ENCODE data around the gene DUSP16. TPM values are rescaled to one million over a fixed set of nuclear protein-coding genes. Genes with fewer than 3 reads are reported as not detected.
"Not testable (repeated sequence)": the region's sequence is repeated elsewhere in the genome, so short reads cannot be mapped to it uniquely, and the experiment has no call there.

The DUSP16 gene
- 31.8 TPM for total RNA-seq
- polyA plus RNA-seq: 11.1 TPM

- Histone ChIP-seq H3K4me1 (ENCODE audit: insufficient read depth) (no peaks in the 10 kb centered on the region), H3K36me3 (ENCODE audit: insufficient read depth) (no peaks in the 10 kb centered on the region)
Observed at GRCh38 chr12:12562585-12563261, at the start of gene DUSP16. DUSP16 (minus strand) TSS chr12:12562863; CDS start chr12:12521098, 41,765 bp downstream.

GRCh38 chr12:12612358-12612757 is 49.7 kb upstream of the DUSP16 start:
- Histone ChIP-seq H3K36me3 (ENCODE audit: insufficient read depth) (no peaks in the 10 kb centered on the region), H3K27ac (ENCODE audit: low read depth) (peak overlapping the region; percentile 91), H3K4me3 (ENCODE audit: low read depth, low read length) (peak overlapping the region; percentile 50), H3K4me1 (ENCODE audit: insufficient read depth) (peaks cover 2% of the 10 kb centered on the region)
- DNase-seq (ENCODE audit: extremely low spot score): no peak
- WGBS: under 1% methylated on average over 7 of the region's 7 CpGs

More at GRCh38 chr12:12562585-12563261, at the start of gene DUSP16:
- under 1% methylated on average over 59 of the region's 59 CpGs for WGBS
- Histone ChIP-seq H3K27ac (ENCODE audit: low read depth) (peak within 1 kb of the TSS; percentile 100), H3K4me3 (ENCODE audit: low read depth, low read length) (peak within 1 kb of the TSS; percentile 100)
- peak; percentile 94 for DNase-seq (ENCODE audit: extremely low spot score)

GRCh38 chr12:12611512-12612306 is 49.0 kb upstream of the DUSP16 start, which contains the start of gene CREBL2:
CREBL2 (plus strand) TSS chr12:12611876; CDS start chr12:12612173, 297 bp downstream.
- DNase-seq (ENCODE audit: extremely low spot score): peak; percentile 93
- under 1% methylated on average over 51 of the region's 51 CpGs for WGBS
- peak within 1 kb of the TSS; percentile 91 for H3K27ac ChIP-seq (ENCODE audit: low read depth)
- peaks cover 2% of the 10 kb centered on the region for H3K4me1 ChIP-seq (ENCODE audit: insufficient read depth)
- no peaks in the 10 kb centered on the region for H3K36me3 ChIP-seq (ENCODE audit: insufficient read depth)
- H3K4me3 ChIP-seq (ENCODE audit: low read depth, low read length): peak within 1 kb of the TSS; percentile 50

- Histone ChIP-seq H3K27ac (ENCODE audit: low read depth) (peak overlapping the region; percentile 89), H3K4me3 (ENCODE audit: low read depth, low read length) (no peak overlapping the region), H3K4me1 (ENCODE audit: insufficient read depth) (peaks cover 2% of the 10 kb centered on the region), H3K36me3 (ENCODE audit: insufficient read depth) (no peaks in the 10 kb centered on the region)
- DNase-seq (ENCODE audit: extremely low spot score): no peak
- 94% methylated on average over 4 of the region's 4 CpGs for WGBS
Observed at GRCh38 chr12:12610711-12611110, 48.0 kb upstream of the DUSP16 start.

GRCh38 chr12:12609692-12610091 is 47.0 kb upstream of the DUSP16 start:
- H3K27ac ChIP-seq (ENCODE audit: low read depth): no peak overlapping the region
- H3K36me3 ChIP-seq (ENCODE audit: insufficient read depth): no peaks in the 10 kb centered on the region
- DNase-seq (ENCODE audit: extremely low spot score): no peak
- WGBS: 98% methylated on average over 3 of the region's 3 CpGs
- H3K4me3 ChIP-seq (ENCODE audit: low read depth, low read length): no peak overlapping the region
- H3K4me1 ChIP-seq (ENCODE audit: insufficient read depth): peaks cover 2% of the 10 kb centered on the region

GRCh38 chr12:12608557-12608957 is 45.9 kb upstream of the DUSP16 start:
- no peaks in the 10 kb centered on the region for H3K36me3 ChIP-seq (ENCODE audit: insufficient read depth)
- H3K27ac ChIP-seq (ENCODE audit: low read depth): no peak overlapping the region
- WGBS: 82% methylated on average over 1 of the region's 1 CpG
- H3K4me3 ChIP-seq (ENCODE audit: low read depth, low read length): no peak overlapping the region
- no peaks in the 10 kb centered on the region for H3K4me1 ChIP-seq (ENCODE audit: insufficient read depth)
- DNase-seq (ENCODE audit: extremely low spot score): no peak

- no peaks in the 10 kb centered on the region for H3K36me3 ChIP-seq (ENCODE audit: insufficient read depth)
- H3K4me1 ChIP-seq (ENCODE audit: insufficient read depth): no peaks in the 10 kb centered on the region
- peak overlapping the region; percentile 23 for H3K27ac ChIP-seq (ENCODE audit: low read depth)
- WGBS: 48% methylated on average over 7 of the region's 7 CpGs
- no peak for DNase-seq (ENCODE audit: extremely low spot score)
- H3K4me3 ChIP-seq (ENCODE audit: low read depth, low read length): no peak overlapping the region
Observed at GRCh38 chr12:12606781-12607589, 44.3 kb upstream of the DUSP16 start.

GRCh38 chr12:12604740-12605139 is 42.1 kb upstream of the DUSP16 start:
- DNase-seq (ENCODE audit: extremely low spot score): no peak
- Histone ChIP-seq H3K27ac (ENCODE audit: low read depth) (no peak overlapping the region), H3K4me3 (ENCODE audit: low read depth, low read length) (no peak overlapping the region), H3K4me1 (ENCODE audit: insufficient read depth) (no peaks in the 10 kb centered on the region), H3K36me3 (ENCODE audit: insufficient read depth) (no peaks in the 10 kb centered on the region)
- 73% methylated on average over 5 of the region's 5 CpGs for WGBS

- DNase-seq (ENCODE audit: extremely low spot score): no peak
- Histone ChIP-seq H3K4me1 (ENCODE audit: insufficient read depth) (no peaks in the 10 kb centered on the region), H3K4me3 (ENCODE audit: low read depth, low read length) (no peak overlapping the region), H3K36me3 (ENCODE audit: insufficient read depth) (no peaks in the 10 kb centered on the region), H3K27ac (ENCODE audit: low read depth) (no peak overlapping the region)
- 77% methylated on average over 8 of the region's 8 CpGs for WGBS
Observed at GRCh38 chr12:12600659-12601058, 38.0 kb upstream of the DUSP16 start.

- no peak for DNase-seq (ENCODE audit: extremely low spot score)
- 68% methylated on average over 9 of the region's 9 CpGs for WGBS
Observed at GRCh38 chr12:12599750-12600643, 37.3 kb upstream of the DUSP16 start.

GRCh38 chr12:12598864-12599263 is 36.2 kb upstream of the DUSP16 start:
- H3K36me3 ChIP-seq (ENCODE audit: insufficient read depth): no peaks in the 10 kb centered on the region
- no peak overlapping the region for H3K4me3 ChIP-seq (ENCODE audit: low read depth, low read length)
- no peak for DNase-seq (ENCODE audit: extremely low spot score)
- no peak overlapping the region for H3K27ac ChIP-seq (ENCODE audit: low read depth)
- 85% methylated on average over 3 of the region's 3 CpGs for WGBS
- no peaks in the 10 kb centered on the region for H3K4me1 ChIP-seq (ENCODE audit: insufficient read depth)

More at GRCh38 chr12:12599750-12600643, 37.3 kb upstream of the DUSP16 start:
- no peaks in the 10 kb centered on the region for H3K36me3 ChIP-seq (ENCODE audit: insufficient read depth)
- H3K4me3 ChIP-seq (ENCODE audit: low read depth, low read length): no peak overlapping the region
- H3K4me1 ChIP-seq (ENCODE audit: insufficient read depth): no peaks in the 10 kb centered on the region
- H3K27ac ChIP-seq (ENCODE audit: low read depth): no peak overlapping the region

- 86% methylated on average over 3 of the region's 3 CpGs for WGBS
- H3K4me3 ChIP-seq (ENCODE audit: low read depth, low read length); DNase-seq (ENCODE audit: extremely low spot score); H3K36me3 ChIP-seq (ENCODE audit: insufficient read depth); H3K4me1 ChIP-seq (ENCODE audit: insufficient read depth); H3K27ac ChIP-seq (ENCODE audit: low read depth): not testable (repeated sequence)
Observed at GRCh38 chr12:12596598-12596997, 33.9 kb upstream of the DUSP16 start.
